Esophagus muscularis mucosa (tissue), 4 donors: Measurements from ENCODE around the gene EDEM1. TPM values are rescaled to one million over a fixed set of nuclear protein-coding genes. Genes with fewer than 3 reads are reported as not detected.
"Not testable (repeated sequence)": the region's sequence is repeated elsewhere in the genome, so short reads cannot be mapped to it uniquely, and the experiment has no call there.

Experiments
- DNase-seq: peaks from one replicate; pipeline ENCODE4 v3.0.0-alpha.2; 2017; ENCODE audit errors: extremely low spot score
- H3K27ac ChIP-seq, 4 donors: fragments of 200-600 bp; sonication (generic); replicated peaks in 1 of 4; 1 replicate in 3 of 4; 2 replicates in 1 of 4; pipeline ENCODE4 v1.5.1; 2016 to 2019; ENCODE audit warnings: mild to moderate bottlenecking in 1 of 4
- H3K27me3 ChIP-seq, 4 donors: fragments of 200-600 bp; sonication (generic); one replicate each; pipeline versions ENCODE4 v1.5.1 to v1.6.0; 2016 to 2019
- H3K36me3 ChIP-seq, 4 donors: fragments of 200-600 bp; sonication (generic); one replicate each; pipeline ENCODE4 v1.5.1; 2016 to 2019
- H3K4me1 ChIP-seq, 4 donors: fragments of 200-600 bp; sonication (generic); one replicate each; pipeline ENCODE4 v1.5.1; 2016 to 2019
- H3K4me3 ChIP-seq, 4 donors: fragments of 200-600 bp; sonication (generic); 1 replicate in 2 of 4; 2 replicates in 2 of 4; pipeline ENCODE4 v1.5.1; 2016 to 2019; ENCODE audit warnings: mild to moderate bottlenecking in 4 of 4, moderate library complexity in 1 of 4
- H3K9me3 ChIP-seq, 4 donors: fragments of 200-600 bp; sonication (generic); 1 replicate in 3 of 4; 2 replicates in 1 of 4; pipeline ENCODE4 v1.5.1; 2016 to 2019
- EP300 ChIP-seq: sonication (generic); formaldehyde crosslinking; IDR thresholded peaks from one replicate; pipeline ENCODE4 v1.6.1; 2017; ENCODE audit warnings: antibody characterized with exemption
- POLR2A ChIP-seq: fragments of 450-650 bp; IDR thresholded peaks from one replicate; pipeline ENCODE4 v1.6.1; 2017; ENCODE audit warnings: antibody characterized with exemption, moderate library complexity, mild to moderate bottlenecking, low read depth
- POLR2AphosphoS5 ChIP-seq, 2 donors: sonication (generic); formaldehyde crosslinking; IDR thresholded peaks; one replicate each; pipeline ENCODE4 v1.6.1; 2017; ENCODE audit warnings: antibody characterized with exemption in 2 of 2
- WGBS: methylation state at CpG from one replicate; pipeline ENCODE4 v1.1.5; 2018; 5-methylcytosine and 5-hydroxymethylcytosine counted together
- intact Hi-C: fragments of 100-400 bp; cut with DNase I; formaldehyde crosslinking; loops from one replicate; pipeline ENCODE4 v1.15.1; 2023
- total RNA-seq, 4 donors: library from RNA; depleted of rRNA; stranded (reverse); fragments of >200 nt; gene quantifications; one replicate each; pipeline versions ENCODE4 v1.1.0 to v1.2.1, GENCODE V29; 2016
- TF ChIP-seq, protein P1 (sequence below), 3 experiments: fragments of 200-600 bp in 2 of 3; fragments of 450-650 bp in 1 of 3; sonication (generic) in 2 of 3; IDR thresholded peaks; one replicate each; pipeline ENCODE4 v1.5.1; 2017 to 2019; ENCODE audit warnings: antibody characterized with exemption in 3 of 3, mild to moderate bottlenecking in 2 of 3, moderate library complexity in 1 of 3

EDEM1 gene
- total RNA-seq, 4 donors from 2014 or later, result 16.6 to 23.3 (median 19.3) TPM

- H3K27me3 ChIP-seq, result no peaks in the 10 kb centered on the region
- peaks cover 0 to 6% (median 0%) of the 10 kb centered on the region in 4 donors for H3K9me3 ChIP-seq
- H3K27ac ChIP-seq, result no peak overlapping the region
- peaks cover 28 to 79% (median 49%) of the 10 kb centered on the region in 4 donors for H3K4me1 ChIP-seq
- WGBS, result 94% methylated on average over 4 of the region's 4 CpGs
- H3K36me3 ChIP-seq, result peaks cover 0 to 4% (median 0%) of the 10 kb centered on the region in 4 donors
- no peak for DNase-seq
- TF ChIP-seq POLR2A, result no peak
- TF ChIP-seq, protein P1, sequence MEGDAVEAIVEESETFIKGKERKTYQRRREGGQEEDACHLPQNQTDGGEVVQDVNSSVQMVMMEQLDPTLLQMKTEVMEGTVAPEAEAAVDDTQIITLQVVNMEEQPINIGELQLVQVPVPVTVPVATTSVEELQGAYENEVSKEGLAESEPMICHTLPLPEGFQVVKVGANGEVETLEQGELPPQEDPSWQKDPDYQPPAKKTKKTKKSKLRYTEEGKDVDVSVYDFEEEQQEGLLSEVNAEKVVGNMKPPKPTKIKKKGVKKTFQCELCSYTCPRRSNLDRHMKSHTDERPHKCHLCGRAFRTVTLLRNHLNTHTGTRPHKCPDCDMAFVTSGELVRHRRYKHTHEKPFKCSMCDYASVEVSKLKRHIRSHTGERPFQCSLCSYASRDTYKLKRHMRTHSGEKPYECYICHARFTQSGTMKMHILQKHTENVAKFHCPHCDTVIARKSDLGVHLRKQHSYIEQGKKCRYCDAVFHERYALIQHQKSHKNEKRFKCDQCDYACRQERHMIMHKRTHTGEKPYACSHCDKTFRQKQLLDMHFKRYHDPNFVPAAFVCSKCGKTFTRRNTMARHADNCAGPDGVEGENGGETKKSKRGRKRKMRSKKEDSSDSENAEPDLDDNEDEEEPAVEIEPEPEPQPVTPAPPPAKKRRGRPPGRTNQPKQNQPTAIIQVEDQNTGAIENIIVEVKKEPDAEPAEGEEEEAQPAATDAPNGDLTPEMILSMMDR (IDR thresholded peaks at IDR 0.05), result no peak
- no peak for TF ChIP-seq EP300
- TF ChIP-seq POLR2AphosphoS5 (IDR thresholded peaks at IDR 0.05), result no peak
- no peak overlapping the region for H3K4me3 ChIP-seq
- intact Hi-C loops, result no loop called here
Measured at GRCh38 chr3:5141760-5142159, 45.7 kb upstream of the EDEM1 start.

DNA sequence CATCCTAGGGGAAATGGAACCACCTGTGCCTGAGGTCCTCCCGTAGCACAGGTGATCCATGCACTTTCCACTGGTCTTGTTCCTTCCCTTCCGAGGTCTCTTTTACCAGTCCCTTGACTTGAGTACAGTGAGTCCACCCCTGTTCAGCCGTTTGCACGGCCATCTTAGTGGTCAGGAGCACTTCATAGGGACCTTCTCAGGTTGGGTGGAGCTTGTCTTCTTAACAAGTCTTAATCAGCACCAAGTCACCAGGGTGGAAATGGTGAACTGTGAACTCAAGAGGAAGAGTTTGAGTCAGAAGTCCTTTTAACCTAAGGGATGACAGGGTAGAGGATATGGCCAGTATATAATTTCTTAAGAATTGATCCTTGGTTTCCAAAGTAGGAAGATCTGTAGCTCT, 44.0 kb upstream of the EDEM1 start:
- intact Hi-C loops, result no loop called here
- Histone ChIP-seq H3K4me3 (no peak overlapping the region), H3K9me3 (peaks cover 0 to 6% (median 0%) of the 10 kb centered on the region in 4 donors), H3K27ac (no peak overlapping the region), H3K36me3 (peaks cover 0 to 4% (median 0%) of the 10 kb centered on the region in 4 donors), H3K4me1 (peaks cover 19 to 65% (median 37%) of the 10 kb centered on the region in 4 donors), H3K27me3 (no peaks in the 10 kb centered on the region)
- WGBS, result 95% methylated on average over 4 of the region's 4 CpGs
- DNase-seq, result no peak
- TF ChIP-seq POLR2AphosphoS5 (IDR thresholded peaks at IDR 0.05) (no peak), POLR2A (no peak)
- TF ChIP-seq, protein P1 (IDR thresholded peaks at IDR 0.05), result no peak

GRCh38 chr3:5144316-5144994, 43.1 kb upstream of the EDEM1 start:
- 94% methylated on average over 5 of the region's 5 CpGs for WGBS

GRCh38 chr3:5145120-5145519, 42.4 kb upstream of the EDEM1 start:
- H3K4me1 ChIP-seq, result peaks cover 3 to 60% (median 36%) of the 10 kb centered on the region in 4 donors
- 93% methylated on average over 5 of the region's 5 CpGs for WGBS
- intact Hi-C loops, result no loop called here

More at GRCh38 chr3:5144316-5144994, 43.1 kb upstream of the EDEM1 start:
- H3K4me1 ChIP-seq, result peaks cover 10 to 65% (median 36%) of the 10 kb centered on the region in 4 donors
- DNase-seq, result peak; percentile 60
- H3K4me3 ChIP-seq, result no peak overlapping the region
- H3K36me3 ChIP-seq, result peaks cover 0 to 4% (median 0%) of the 10 kb centered on the region in 4 donors
- H3K27ac ChIP-seq, result no peak overlapping the region
- TF ChIP-seq EP300 (no peak), POLR2A (no peak), POLR2AphosphoS5 (IDR thresholded peaks at IDR 0.05) (no peak)
- TF ChIP-seq, protein P1 (IDR thresholded peaks at IDR 0.05), result no peak
- H3K9me3 ChIP-seq, result peaks cover 0 to 6% (median 0%) of the 10 kb centered on the region in 4 donors
- H3K27me3 ChIP-seq, result no peaks in the 10 kb centered on the region
- intact Hi-C loops, result no loop called here

DNA sequence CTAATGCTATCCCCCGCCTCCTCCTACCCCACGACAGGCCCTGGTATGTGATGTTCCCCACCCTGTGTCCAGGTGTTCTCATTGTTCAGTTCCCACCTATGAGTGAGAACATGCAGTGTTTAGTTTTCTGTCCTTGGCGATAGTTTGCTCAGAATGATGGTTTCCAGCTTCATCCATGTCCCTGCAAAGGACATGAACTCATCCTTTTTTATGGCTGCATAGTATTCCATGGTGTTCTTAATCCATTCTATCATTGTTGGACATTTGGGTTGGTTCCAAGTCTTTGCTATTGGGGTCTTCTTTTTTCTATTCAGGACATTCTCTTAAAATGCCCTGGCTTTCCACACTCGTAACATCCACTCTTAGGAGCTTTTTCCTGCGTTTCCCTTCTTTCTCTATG, 40.4 kb upstream of the EDEM1 start:
- H3K36me3 ChIP-seq, intact Hi-C loops, H3K4me3 ChIP-seq, H3K27ac ChIP-seq, H3K27me3 ChIP-seq, H3K9me3 ChIP-seq, DNase-seq: not testable (repeated sequence)
- over 99% methylated on average over 5 of the region's 5 CpGs for WGBS
- H3K4me1 ChIP-seq, result peaks cover 0 to 42% (median 25%) of the 10 kb centered on the region in 4 donors

More at GRCh38 chr3:5145120-5145519, 42.4 kb upstream of the EDEM1 start:
- Histone ChIP-seq H3K4me3 (no peak overlapping the region), H3K27me3 (no peaks in the 10 kb centered on the region), H3K9me3 (peaks cover 0 to 6% (median 0%) of the 10 kb centered on the region in 4 donors), H3K27ac (no peak overlapping the region), H3K36me3 (peaks cover 0 to 4% (median 0%) of the 10 kb centered on the region in 4 donors)
- TF ChIP-seq POLR2AphosphoS5 (IDR thresholded peaks at IDR 0.05), result no peak
- TF ChIP-seq, protein P1 (IDR thresholded peaks at IDR 0.05), result no peak
- no peak for TF ChIP-seq EP300
- no peak for TF ChIP-seq POLR2A
- DNase-seq, result no peak
